ENCODE results near the gene F11.
"Not testable (repeated sequence)": the region's sequence is repeated elsewhere in the genome, so short reads cannot be mapped to it uniquely, and the experiment has no call there.

Gene F11

GRCh38 chr4:186298031-186298647 is 32.1 kb downstream of the F11 start:
- DNase-seq (ENCODE audit: low spot score), result peak; percentile 55

DNA sequence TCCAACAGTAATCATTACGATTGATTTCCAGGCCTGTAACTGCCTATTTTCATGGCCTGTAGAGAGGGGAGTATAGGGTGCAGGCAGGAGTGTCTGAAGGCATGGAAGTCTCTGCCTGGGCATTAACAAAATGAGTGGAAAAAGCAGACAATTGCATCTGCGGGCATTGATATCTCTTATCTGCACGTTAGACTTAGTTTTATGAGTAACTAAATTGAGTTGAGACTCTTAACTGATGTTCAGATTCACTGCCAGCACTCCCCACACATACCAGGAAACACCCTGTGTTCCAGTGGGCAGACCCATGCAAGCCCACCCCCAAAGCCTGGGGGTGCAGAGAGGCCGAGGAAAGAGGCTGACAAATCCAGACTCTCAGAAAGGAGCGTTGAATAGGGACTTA is 33.3 kb downstream of the F11 start:
- no peak for DNase-seq (ENCODE audit: low spot score)

GRCh38 chr4:186300659-186301390 is 34.8 kb downstream of the F11 start:
- no peak for DNase-seq (ENCODE audit: low spot score)

- no peak for DNase-seq (ENCODE audit: low spot score)
These were observed 38.2 kb downstream of the F11 start for GRCh38 chr4:186304216-186304615.

- no peak for DNase-seq (ENCODE audit: low spot score)
These were observed 39.0 kb downstream of the F11 start for GRCh38 chr4:186304866-186305505.

DNA sequence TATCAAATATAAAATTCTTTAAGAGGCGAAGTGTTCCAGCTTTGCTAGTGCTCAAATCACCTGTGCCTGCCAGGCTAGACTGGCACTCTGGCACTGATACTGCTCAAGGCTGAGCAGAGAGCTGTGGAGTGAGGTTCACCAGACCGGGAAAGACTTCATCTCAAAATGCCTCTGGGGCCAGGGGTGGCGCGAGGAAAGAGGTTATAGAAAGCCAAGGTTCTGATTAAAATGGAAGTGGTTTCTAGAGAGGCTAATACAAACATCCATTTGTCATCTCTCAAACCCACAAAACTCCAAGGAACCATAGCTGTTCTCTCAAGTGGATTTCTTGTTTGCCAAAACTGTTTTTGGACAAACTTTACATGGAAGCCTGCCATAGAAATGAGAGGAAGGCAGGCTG is 41.5 kb downstream of the F11 start:
- DNase-seq (ENCODE audit: low spot score), result no peak

DNA sequence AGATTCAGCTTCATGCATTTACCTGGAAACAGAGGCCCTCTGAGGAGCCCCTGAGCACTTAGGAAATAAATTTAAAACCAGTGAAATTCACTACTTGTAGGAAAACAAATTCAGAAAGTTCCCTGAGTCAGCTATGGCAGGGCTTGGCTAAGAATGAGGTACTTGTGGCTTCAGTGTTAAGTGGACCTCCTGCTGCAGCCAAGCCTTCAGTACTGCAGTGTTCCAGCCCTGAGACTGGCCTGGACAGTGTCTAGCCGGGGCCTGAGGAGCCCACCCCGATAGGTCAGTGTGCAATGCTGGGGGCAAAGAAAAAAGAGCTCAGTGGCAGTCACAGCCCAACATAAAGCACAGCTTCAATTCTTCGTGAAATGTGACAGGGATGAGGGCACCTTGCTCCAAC is 41.9 kb downstream of the F11 start:
- DNase-seq (ENCODE audit: low spot score), result no peak

DNA sequence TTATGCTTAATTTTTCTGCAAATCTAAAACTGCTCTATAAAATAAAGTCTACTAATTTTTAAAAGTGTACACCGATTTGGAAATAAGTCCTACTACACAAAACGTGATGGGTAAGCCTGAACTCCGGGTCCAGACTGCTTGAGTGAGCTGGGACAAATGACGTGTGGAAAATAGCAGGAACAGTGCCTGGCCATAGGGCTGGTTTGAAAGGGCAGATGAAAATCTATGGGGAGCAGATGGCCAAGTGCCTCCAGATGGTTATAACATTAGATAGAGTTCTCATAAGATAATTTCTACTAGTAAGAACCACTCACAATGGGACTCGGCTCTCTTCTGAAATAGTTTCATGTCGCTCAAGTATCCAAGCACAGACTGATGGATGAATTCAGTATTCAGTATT is 52.5 kb downstream of the F11 start:
- no peak for DNase-seq (ENCODE audit: low spot score)

DNA sequence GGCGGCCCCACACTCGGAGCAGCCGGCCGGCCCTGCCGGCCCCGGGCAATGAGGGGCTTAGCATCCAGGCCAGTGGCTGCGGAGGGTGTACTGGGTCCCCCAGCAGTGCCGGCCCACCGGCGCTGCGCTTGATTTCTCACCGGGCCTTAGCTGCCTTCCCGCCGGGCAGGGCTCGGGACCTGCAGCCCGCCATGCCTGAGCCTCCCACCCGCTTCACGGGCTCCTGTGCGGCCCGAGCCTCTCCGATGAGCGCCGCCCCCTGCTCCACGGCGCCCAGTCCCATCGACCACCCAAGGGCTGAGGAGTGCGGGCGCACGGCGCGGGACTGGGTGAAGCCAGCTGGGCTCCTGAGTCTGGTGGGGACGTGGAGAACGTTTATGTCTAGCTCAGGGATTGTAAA is 58.7 kb downstream of the F11 start:
- DNase-seq (ENCODE audit: low spot score), result not testable (repeated sequence)

GRCh38 chr4:186326391-186326790 is 60.4 kb downstream of the F11 start:
- DNase-seq (ENCODE audit: low spot score), result no peak

- no peak for DNase-seq (ENCODE audit: low spot score)
These were observed 63.4 kb downstream of the F11 start for GRCh38 chr4:186329372-186329771.

GRCh38 chr4:186330368-186330767 is 64.4 kb downstream of the F11 start:
- DNase-seq (ENCODE audit: low spot score), result no peak

- DNase-seq (ENCODE audit: low spot score), result no peak
These were observed 69.8 kb downstream of the F11 start for GRCh38 chr4:186335793-186336192.
